Gastrocnemius medialis (tissue), 4 donors: ENCODE results near the gene TMTC3. TPM values are rescaled to one million over a fixed set of nuclear protein-coding genes. Genes with fewer than 3 reads are reported as not detected.

ENCODE experiments used
- ATAC-seq, 2 donors: fragments of 150-250 bp; one replicate each; pipeline ENCODE4 v1.9.1; 2016
- DNase-seq, 2 donors: peaks; one replicate each; pipeline ENCODE4 v3.0.0-alpha.2; 2019
- H3K27ac ChIP-seq, 4 donors: fragments of 200-600 bp; sonication (generic); 1 replicate in 1 of 4; 2 replicates in 3 of 4; pipeline ENCODE4 v1.5.1; 2016 to 2018; ENCODE audit warnings: mild to moderate bottlenecking in 2 of 4, moderate library complexity in 1 of 4
- H3K27me3 ChIP-seq, 3 donors: fragments of 200-600 bp; sonication (generic) in 2 of 3; 1 replicate in 1 of 3; 2 replicates in 2 of 3; pipeline versions ENCODE4 v1.5.1 to v1.6.0; 2016 to 2019; ENCODE audit warnings: mild to moderate bottlenecking in 1 of 3, moderate library complexity in 1 of 3
- H3K36me3 ChIP-seq, 2 donors: fragments of 200-600 bp; sonication (generic) in 1 of 2; one replicate each; pipeline ENCODE4 v1.5.1; 2017 to 2018
- H3K4me1 ChIP-seq, 2 donors: fragments of 200-600 bp; sonication (generic) in 1 of 2; one replicate each; pipeline ENCODE4 v1.5.1; 2016 to 2017; ENCODE audit warnings: mild to moderate bottlenecking in 2 of 2
- H3K4me3 ChIP-seq, 4 donors: fragments of 200-600 bp; sonication (generic) in 3 of 4; 1 replicate in 1 of 4; 2 replicates in 3 of 4; pipeline ENCODE4 v1.5.1; 2016 to 2019; ENCODE audit warnings: mild to moderate bottlenecking in 2 of 4
- H3K9me3 ChIP-seq, 3 donors: fragments of 200-600 bp; sonication (generic) in 2 of 3; 1 replicate in 1 of 3; 2 replicates in 2 of 3; pipeline ENCODE4 v1.5.1; 2016 to 2019
- CTCF ChIP-seq, 5 experiments: fragments of 450-650 bp in 3 of 5; fragments of 200-600 bp in 2 of 5; sonication (generic) in 2 of 5; IDR thresholded peaks in 4 of 5; conservative IDR thresholded peaks in 1 of 5; 1 replicate in 4 of 5; 2 replicates in 1 of 5; pipeline ENCODE4 v1.5.1; 2016 to 2019; ENCODE audit warnings: antibody characterized with exemption in 5 of 5, mild to moderate bottlenecking in 3 of 5, moderate library complexity in 3 of 5
- POLR2A ChIP-seq, 2 donors: fragments of 450-650 bp; IDR thresholded peaks; one replicate each; pipeline ENCODE4 v1.6.1; 2017; ENCODE audit warnings: antibody characterized with exemption in 2 of 2, mild to moderate bottlenecking in 2 of 2, moderate library complexity in 2 of 2
- in situ Hi-C, 4 donors: fragments of 200-750 bp; cut with MboI; loops; one replicate each; pipeline versions ENCODE4 v1.15.0 to v1.8.0; 2017; ENCODE audit warnings: low sequenced_read_pairs in 4 of 4
- intact Hi-C: fragments of 100-400 bp; cut with DNase I; formaldehyde crosslinking; loops from one replicate; pipeline ENCODE4 v1.15.1; 2023; ENCODE audit warnings: low total_unique reads
- total RNA-seq, 4 donors: library from RNA; depleted of rRNA; stranded (reverse); fragments of >200 nt; gene quantifications; one replicate each; pipeline versions ENCODE4 v1.1.0 to v1.2.3, GENCODE V29; 2016

Gene TMTC3
- total RNA-seq, 4 donors from 2014 or later: 4.9 to 15.9 (median 6.6) TPM

GRCh38 chr12:88142610-88142991 lies 494 bp downstream of the TMTC3 start:
- in situ Hi-C loops (loop anchor here in 2 of 4 donors (25.0 kb wide), 2 partner anchors 845 to 870 kb away; no protein-coding TSS in a partner anchor), intact Hi-C loops (loop anchor here (1.0 to 10.0 kb wide), 4 partner anchors 107 to 1562 kb away; partner anchors contain the start of genes ATP2B1 and DUSP6)
- peak overlapping the region; percentile 66 to 85 (median 74) for H3K4me3 ChIP-seq
- TF ChIP-seq CTCF (IDR thresholded peaks at IDR 0.05 in 4 of 5, conservative IDR thresholded peaks at IDR 0.05 in 1 of 5): no peak
- TF ChIP-seq POLR2A (IDR thresholded peaks at IDR 0.05): no peak
- peaks cover 13 to 18% of the 10 kb centered on the region in 2 donors for H3K4me1 ChIP-seq
- no peaks in the 10 kb centered on the region for H3K27me3 ChIP-seq
- H3K36me3 ChIP-seq: no peaks in the 10 kb centered on the region
- H3K9me3 ChIP-seq: no peaks in the 10 kb centered on the region
- peak; percentile 0 to 1 for ATAC-seq
- DNase-seq: peak; percentile 5 to 14
- H3K27ac ChIP-seq: peak overlapping the region; percentile 68 to 81 (median 78)

DNA sequence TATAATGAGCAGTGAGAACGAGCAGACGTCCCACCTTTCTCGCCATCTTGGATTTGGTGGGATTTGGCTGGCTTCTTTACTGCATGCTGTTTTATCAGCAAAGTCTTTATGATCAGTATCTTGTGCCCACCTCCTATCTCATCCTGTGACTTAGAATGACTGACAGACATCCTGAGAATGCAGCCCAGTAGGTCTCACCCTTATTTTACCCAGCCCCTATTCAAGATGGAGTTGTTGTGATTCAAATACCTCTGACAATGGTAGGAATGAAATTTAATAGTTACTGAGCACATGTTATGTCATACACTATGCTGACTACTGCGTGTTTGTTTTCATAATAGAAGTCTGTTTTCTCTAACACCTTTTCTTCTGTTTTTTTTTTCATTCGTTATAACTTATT lies 1.9 kb downstream of the TMTC3 start:
- in situ Hi-C loops (loop anchor here in 2 of 4 donors (25.0 kb wide), 2 partner anchors 843 to 868 kb away; no protein-coding TSS in a partner anchor), intact Hi-C loops (loop anchor here (5.0 to 10.0 kb wide), 3 partner anchors 431 to 1561 kb away; partner anchors contain the start of genes ATP2B1 and DUSP6)
- no peak for ATAC-seq
- no peak overlapping the region for H3K27ac ChIP-seq
- H3K36me3 ChIP-seq: no peaks in the 10 kb centered on the region
- no peaks in the 10 kb centered on the region for H3K27me3 ChIP-seq
- H3K4me3 ChIP-seq: no peak overlapping the region
- H3K4me1 ChIP-seq: peaks cover 13 to 18% of the 10 kb centered on the region in 2 donors
- H3K9me3 ChIP-seq: no peaks in the 10 kb centered on the region
- no peak for DNase-seq
- TF ChIP-seq POLR2A (IDR thresholded peaks at IDR 0.05): no peak
- no peak for TF ChIP-seq CTCF (IDR thresholded peaks at IDR 0.05 in 4 of 5, conservative IDR thresholded peaks at IDR 0.05 in 1 of 5)

GRCh38 chr12:88144546-88145468 lies 2.7 kb downstream of the TMTC3 start:
- DNase-seq (no peak), ATAC-seq (no peak)
- H3K36me3 ChIP-seq: no peaks in the 10 kb centered on the region
- peaks cover 13 to 18% of the 10 kb centered on the region in 2 donors for H3K4me1 ChIP-seq
- H3K4me3 ChIP-seq: no peak overlapping the region
- TF ChIP-seq CTCF (IDR thresholded peaks at IDR 0.05 in 4 of 5, conservative IDR thresholded peaks at IDR 0.05 in 1 of 5): no peak
- TF ChIP-seq POLR2A (IDR thresholded peaks at IDR 0.05): no peak
- H3K27me3 ChIP-seq: no peaks in the 10 kb centered on the region
- no peaks in the 10 kb centered on the region for H3K9me3 ChIP-seq
- intact Hi-C loops: loop anchor here (5.0 to 10.0 kb wide), 3 partner anchors 430 to 1560 kb away; partner anchors contain the start of genes ATP2B1 and DUSP6
- H3K27ac ChIP-seq: no peak overlapping the region
- in situ Hi-C loops: loop anchor here in 2 of 4 donors (25.0 kb wide), 2 partner anchors 842 to 867 kb away; no protein-coding TSS in a partner anchor

- Histone ChIP-seq H3K27me3 (no peaks in the 10 kb centered on the region), H3K4me3 (no peak overlapping the region), H3K27ac (no peak overlapping the region), H3K36me3 (no peaks in the 10 kb centered on the region), H3K9me3 (no peaks in the 10 kb centered on the region), H3K4me1 (peaks cover 13 to 18% of the 10 kb centered on the region in 2 donors)
- ATAC-seq (no peak), DNase-seq (no peak)
- intact Hi-C loops (loop anchor here (10.0 kb wide), 2 partner anchors 429 to 1559 kb away; partner anchors contain the start of gene ATP2B1), in situ Hi-C loops (loop anchor here in 2 of 4 donors (25.0 kb wide), 2 partner anchors 841 to 866 kb away; no protein-coding TSS in a partner anchor)
- TF ChIP-seq POLR2A (IDR thresholded peaks at IDR 0.05) (no peak), CTCF (IDR thresholded peaks at IDR 0.05 in 4 of 5, conservative IDR thresholded peaks at IDR 0.05 in 1 of 5) (no peak)
Observed at GRCh38 chr12:88145567-88146505, 3.7 kb downstream of the TMTC3 start.
